PC-3 (cell line): ENCODE data around the gene CMTM4.

Experiments used
- EZH2 ChIP-seq: fragments of 300-600 bp; sonication (generic); IDR thresholded peaks from one replicate; pipeline ENCODE4 v1.6.1; 2017; ENCODE audit warnings: antibody characterized with exemption, mild to moderate bottlenecking, low read length; ENCODE audit not compliant: unreplicated experiment
- TF ChIP-seq, protein P1 (sequence below): fragments of 300-600 bp; sonication (generic); conservative IDR thresholded peaks from 2 replicates; pipeline ENCODE4 v1.5.1; 2017; ENCODE audit warnings: antibody characterized with exemption, low read depth, mild to moderate bottlenecking, low read length

GRCh38 chr16:66728804-66729203, 32.3 kb upstream of the CMTM4 start:
- TF ChIP-seq, protein P1, sequence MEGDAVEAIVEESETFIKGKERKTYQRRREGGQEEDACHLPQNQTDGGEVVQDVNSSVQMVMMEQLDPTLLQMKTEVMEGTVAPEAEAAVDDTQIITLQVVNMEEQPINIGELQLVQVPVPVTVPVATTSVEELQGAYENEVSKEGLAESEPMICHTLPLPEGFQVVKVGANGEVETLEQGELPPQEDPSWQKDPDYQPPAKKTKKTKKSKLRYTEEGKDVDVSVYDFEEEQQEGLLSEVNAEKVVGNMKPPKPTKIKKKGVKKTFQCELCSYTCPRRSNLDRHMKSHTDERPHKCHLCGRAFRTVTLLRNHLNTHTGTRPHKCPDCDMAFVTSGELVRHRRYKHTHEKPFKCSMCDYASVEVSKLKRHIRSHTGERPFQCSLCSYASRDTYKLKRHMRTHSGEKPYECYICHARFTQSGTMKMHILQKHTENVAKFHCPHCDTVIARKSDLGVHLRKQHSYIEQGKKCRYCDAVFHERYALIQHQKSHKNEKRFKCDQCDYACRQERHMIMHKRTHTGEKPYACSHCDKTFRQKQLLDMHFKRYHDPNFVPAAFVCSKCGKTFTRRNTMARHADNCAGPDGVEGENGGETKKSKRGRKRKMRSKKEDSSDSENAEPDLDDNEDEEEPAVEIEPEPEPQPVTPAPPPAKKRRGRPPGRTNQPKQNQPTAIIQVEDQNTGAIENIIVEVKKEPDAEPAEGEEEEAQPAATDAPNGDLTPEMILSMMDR: no peak
- TF ChIP-seq EZH2: no peak
